Measurements from ENCODE around the gene C11orf68.
A peak's percentile ranks its signal among the peaks of the same experiment; 100 is the strongest.

C11orf68 gene

DNA sequence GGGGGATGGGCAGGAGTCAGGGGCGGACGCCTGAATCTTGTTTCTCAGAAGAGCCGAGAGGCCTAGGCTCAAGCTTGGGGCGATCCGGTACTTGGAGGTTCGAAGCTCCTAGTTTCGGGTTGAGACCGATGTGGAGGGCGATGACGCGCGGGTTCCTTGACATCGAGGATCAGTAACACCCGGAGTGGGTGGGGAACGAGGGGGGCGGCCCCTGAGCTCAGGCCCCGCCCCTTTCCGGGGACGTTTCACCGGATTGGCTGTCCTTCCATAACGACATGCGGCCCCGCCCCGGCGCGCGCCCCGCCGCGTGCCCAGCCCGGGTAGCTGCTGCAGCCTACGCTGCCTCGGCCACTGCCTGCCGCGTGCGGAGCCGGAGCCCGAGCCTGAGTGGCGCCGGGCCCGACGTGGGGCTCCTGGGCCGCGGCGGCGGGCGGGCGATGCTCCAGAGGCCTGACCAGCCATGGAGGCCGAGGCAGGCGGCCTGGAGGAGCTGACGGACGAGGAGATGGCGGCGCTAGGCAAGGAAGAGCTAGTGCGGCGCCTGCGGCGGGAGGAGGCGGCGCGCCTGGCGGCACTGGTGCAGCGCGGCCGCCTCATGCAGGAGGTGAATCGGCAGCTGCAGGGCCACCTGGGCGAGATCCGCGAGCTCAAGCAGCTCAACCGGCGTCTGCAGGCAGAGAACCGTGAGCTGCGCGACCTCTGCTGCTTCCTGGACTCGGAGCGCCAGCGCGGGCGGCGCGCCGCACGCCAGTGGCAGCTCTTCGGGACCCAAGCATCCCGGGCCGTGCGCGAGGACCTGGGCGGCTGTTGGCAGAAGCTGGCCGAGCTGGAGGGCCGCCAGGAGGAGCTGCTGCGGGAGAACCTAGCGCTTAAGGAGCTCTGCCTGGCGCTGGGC, 28.3 kb downstream of the C11orf68 start, which contains the start of gene CCDC85B:
CCDC85B (plus strand) TSS at position 350 of the 895 bp plus-strand sequence; CDS start at position 461, 111 bp downstream.
- DNase-seq (ENCODE audit: low spot score): peak; percentile 94

DNA sequence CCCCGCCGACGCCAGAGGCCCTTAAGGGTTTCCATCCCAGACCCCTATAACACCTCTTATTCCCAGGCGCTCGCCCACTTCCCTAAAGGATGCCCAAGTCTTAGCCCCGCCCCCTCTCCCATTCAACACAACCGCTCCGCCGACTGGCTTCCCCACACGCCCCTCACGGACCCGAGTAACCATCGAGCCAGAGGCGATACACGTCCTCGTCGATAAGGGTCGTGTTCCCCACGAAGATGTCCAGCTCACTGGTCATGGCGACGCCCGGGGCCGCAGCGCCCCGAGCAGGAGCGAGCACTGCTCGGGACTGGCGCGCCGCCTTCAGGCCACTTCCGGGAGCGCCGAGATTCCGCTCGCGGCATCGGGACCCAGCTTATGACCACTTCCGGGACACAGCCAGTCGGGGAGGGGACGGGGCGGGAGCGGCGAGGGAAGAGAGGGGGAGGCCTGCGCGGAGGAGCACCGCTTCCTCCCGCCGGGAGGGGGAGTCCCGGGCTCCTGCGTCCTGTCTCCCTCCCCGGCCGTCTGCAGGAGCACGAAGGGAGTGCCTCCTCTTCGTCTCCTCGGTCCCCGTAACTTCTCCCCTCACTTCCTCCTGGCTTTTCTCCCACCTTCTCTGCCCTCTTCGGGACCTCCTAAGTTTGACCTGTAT, 30.6 kb downstream of the C11orf68 start, which contains the start of gene FIBP:
FIBP (minus strand) TSS at position 309 of the 652 bp plus-strand sequence; CDS start at position 256, 53 bp downstream.
- peak; percentile 93 for DNase-seq (ENCODE audit: low spot score)

DNA sequence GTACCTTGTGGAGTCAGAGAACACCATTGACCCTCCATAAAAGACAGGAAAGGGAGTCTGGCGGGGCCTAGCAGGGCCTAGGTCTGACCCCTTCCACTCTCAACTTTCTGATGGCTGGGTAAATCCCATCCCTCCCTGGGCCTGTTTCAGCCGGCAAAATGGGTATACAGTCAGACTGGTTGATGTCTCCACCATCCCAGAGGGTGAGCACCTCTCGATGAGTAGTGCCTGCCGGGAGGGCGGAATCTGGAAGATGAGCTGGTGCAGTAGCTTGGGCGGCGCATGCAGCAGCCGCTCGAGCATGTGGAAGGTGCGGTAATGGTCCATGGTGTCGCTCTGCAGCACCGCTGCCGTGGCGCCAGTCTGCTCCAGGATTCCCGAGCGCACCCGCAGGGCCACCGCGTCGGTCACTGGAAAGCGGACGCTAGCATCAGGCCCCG, 31.1 kb downstream of the C11orf68 start:
- no peak for DNase-seq (ENCODE audit: low spot score)

DNA sequence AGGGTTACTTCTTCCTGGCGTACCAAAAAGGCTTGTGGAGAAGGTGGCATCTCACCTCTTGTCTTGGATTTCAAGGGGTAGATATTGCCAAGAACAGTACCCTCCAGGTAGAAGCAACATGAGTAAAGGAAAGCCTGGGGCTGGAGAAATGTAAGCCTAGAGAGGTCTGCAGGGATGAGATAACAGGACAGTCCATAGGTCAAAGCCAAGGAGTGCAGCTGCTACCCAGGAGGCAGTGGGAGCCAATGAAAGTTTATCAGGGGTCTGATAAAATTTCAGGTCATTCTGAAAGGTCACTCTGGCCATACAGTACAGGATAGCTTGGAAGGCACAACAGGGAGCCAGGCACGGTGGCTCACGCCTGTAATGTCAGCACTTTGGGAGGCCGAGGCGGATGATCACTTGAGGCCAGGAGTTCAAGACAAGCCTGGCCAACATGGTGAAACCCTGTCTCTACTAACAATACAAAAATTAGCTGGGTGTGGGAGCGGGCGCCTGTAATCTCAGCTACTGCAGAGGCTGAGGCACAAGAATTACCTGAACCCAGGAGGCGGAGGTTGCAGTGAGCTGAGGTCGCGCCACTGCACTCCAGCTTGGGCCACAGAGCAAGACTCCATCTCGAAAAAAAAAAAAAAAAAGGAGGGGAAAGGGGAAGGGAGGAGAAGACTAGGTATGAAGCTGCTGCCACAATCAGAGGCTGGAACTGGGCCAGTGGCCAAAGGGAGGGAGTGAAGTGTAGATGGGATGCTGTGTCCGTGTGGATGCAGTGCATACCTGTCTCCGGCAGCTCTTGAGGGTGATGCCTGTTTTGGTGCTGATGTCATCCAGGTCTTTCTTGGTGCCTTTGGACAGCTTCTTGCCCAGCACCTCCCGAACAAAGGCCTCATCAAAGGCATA, 31.8 kb downstream of the C11orf68 start:
- DNase-seq (ENCODE audit: low spot score): no peak

DNA sequence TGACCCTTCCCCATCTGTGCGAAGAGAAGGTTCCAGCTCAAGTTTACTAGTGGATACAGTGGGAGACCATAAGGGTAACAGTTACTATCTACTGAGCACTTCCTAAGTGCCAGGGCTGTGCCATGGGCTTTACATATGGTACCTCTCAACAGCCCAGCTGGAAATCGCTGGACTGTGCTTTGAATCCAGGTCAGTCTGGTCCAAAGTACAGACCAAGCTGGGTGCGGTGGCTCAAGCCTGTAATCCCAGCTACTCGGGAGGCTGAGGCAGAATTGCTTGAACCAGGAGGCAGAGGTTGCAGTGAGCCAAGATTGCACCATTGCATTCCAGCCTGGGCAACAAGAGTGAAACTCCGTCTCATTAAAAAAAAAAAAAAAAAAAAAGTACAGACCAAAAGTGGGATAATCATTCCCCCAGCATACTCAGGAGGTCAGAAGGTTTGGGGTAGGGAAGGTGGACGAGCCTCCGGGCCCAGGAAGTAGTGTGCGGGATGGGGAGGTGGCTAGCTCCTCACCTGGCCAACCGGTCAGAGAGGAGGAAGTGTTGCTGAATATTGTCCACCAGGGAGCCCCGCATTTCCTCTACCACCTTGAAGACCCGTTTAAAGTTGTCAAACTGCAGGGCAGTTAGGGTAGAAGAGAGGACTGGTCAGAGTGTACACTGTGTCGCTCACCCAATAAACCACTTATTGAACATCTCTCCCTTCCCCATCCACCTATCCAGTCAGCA, 32.9 kb downstream of the C11orf68 start:
- no peak for DNase-seq (ENCODE audit: low spot score)

DNA sequence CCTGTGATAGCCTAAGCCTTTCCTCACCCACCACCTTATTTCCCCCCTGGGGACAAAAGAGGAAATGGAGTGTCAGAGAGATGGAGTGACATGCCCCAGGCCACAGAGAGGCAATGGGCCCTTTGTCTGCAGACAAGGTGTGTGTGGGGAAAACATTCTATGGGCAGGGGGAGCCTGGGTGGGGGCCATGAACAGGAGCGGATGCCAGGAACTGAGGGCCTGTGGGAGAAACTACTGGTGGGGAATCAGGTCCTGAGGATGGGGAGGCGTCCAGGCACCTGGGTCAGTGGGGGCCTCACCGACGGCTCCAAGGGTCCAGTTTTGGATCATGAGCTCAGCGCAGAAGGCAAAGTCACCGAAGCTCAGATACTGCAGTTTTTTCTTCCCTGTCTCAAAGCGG, 33.6 kb downstream of the C11orf68 start:
- DNase-seq (ENCODE audit: low spot score): no peak

DNA sequence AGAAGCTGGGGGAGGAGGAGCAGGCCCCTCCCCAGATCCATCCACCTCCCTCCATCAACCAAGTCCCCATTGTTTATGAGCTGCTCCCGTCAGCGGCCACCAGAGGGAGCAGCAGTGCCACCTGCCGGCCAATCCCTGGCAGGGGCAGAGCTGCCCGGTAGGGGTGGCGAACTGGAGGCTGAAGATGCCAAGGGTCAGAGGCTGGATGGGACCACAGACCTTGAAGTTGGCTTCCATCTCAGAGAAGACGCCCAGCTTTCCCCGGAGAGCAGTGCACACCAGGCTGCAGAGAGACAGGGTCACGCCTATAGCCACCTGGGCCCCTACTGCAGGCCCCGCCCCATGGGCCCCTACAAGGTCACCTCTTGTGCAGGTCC, 34.2 kb downstream of the C11orf68 start:
- DNase-seq (ENCODE audit: low spot score): peak; percentile 84

DNA sequence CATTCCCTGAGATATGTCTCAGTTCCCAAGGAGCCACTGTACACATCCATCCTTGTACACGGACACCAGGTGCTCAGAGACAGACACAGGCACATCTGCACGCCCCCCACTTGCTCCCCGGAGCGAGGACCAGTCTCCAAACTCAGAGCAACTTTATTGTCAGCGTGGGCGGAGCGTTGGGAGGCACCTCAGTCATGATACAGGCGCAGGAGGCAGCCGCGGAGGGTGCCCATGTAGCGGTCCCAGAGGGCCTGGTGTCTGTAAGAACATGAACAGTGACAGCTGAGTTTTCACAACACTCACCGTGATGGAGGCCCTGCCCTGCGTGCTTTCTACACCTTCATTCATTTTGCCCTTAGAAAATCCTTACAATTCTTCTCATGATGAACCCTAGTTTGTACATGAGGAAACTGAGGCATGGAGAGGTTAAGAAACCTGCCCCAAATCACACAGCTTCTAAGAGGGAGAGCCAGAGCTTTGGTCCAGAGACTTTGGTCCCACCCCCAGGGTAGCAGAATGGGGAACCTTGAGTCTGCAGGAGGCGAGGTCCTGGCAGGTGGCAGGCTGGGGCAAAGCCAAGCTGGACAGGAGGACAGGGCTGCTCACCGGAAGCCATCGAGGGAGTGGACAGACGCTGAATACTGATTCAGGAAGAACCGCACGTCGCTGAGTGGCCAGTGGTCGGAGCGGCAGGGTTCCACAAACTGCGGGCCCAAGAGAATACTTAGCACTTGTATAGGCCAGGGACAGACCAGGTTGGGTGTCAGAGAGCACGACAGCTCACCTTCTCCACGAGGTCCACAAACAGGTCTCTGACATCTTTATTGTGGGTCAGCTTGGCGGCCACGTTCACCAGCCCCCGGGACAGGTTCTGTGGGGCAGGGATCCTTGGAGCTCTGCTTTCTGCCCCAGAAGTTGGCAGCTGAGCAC, 34.8 kb downstream of the C11orf68 start:
- no peak for DNase-seq (ENCODE audit: low spot score)

DNA sequence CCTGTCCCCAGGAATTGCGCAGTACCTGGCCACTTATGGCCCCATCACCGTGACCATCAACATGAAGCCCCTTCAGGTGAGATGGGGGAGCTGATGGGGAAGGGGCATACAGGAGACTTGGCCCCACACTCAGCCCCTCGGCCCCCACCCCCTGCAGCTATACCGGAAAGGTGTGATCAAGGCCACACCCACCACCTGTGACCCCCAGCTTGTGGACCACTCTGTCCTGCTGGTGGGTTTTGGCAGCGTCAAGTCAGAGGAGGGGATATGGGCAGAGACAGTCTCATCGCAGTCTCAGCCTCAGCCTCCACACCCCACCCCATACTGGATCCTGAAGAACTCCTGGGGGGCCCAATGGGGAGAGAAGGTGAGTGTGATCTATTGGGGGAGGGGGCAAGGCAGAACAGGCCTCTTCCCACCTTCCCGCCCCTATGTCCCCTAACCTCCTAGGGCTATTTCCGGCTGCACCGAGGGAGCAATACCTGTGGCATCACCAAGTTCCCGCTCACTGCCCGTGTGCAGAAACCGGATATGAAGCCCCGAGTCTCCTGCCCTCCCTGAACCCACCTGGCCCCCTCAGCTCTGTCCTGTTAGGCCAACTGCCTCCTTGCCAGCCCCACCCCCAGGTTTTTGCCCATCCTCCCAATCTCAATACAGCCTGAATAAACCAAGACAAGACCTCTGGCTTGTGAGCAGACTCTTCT, 35.7 kb downstream of the C11orf68 start:
- DNase-seq (ENCODE audit: low spot score): no peak

DNA sequence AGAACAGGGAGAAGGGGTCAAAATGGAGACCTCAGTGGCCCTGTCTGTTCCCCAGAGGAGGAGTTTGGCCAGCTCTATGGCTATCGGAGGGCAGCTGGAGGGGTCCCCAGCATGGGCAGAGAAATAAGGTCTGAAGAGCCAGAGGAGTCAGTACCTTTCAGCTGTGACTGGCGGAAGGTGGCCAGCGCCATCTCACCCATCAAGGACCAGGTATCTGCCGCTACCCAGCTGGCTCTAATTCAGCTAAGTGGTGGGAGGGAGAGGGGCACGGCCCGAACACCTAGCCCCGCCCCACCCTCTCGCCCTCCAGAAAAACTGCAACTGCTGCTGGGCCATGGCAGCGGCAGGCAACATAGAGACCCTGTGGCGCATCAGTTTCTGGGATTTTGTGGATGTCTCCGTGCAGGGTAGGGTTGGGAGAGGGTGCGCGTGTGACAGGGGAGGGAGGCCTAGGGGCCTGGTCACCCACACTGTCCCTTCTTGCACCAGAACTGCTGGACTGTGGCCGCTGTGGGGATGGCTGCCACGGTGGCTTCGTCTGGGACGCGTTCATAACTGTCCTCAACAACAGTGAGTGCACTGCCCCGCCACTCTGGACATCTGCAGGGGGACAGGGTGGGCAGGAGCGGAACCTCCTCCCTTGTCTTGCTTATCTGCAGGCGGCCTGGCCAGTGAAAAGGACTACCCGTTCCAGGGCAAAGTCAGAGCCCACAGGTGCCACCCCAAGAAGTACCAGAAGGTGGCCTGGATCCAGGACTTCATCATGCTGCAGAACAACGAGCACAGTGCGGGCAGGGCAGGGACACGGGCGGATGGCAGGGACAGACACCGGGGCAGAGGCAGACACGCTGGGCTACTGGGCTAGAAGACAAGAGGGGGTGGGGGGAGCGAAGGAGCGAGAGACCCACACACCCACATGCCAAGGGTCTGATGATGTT, 36.5 kb downstream of the C11orf68 start:
- DNase-seq (ENCODE audit: low spot score): no peak

DNA sequence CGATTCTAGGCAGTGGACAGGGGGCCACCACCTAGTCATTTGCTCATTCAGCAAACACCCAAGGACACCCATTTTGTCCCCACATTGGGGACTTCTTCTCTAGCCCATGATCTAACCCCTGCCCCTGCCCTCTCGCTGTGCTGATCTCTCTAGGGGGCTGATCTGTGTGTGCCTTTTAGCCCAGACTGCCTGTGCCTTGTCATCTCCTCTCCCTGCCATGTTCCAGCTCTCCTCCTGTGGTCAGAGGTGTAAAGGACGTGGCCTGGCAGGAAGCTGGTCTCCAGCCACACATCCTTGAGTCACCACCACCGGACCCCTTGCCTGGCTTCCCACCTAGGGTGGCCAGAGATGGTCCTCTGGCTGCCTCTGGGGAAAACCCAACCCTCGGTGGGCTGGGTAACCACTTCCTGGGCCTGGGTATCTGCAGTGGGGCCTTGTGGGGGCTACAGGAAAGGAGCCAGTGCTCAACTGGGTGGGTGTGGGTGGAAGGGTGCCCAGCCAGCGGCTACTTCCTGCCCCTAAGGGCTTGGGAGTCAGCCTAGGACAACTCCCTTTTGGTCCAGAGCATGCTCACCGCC, 37.9 kb downstream of the C11orf68 start:
- no peak for DNase-seq (ENCODE audit: low spot score)

DNA sequence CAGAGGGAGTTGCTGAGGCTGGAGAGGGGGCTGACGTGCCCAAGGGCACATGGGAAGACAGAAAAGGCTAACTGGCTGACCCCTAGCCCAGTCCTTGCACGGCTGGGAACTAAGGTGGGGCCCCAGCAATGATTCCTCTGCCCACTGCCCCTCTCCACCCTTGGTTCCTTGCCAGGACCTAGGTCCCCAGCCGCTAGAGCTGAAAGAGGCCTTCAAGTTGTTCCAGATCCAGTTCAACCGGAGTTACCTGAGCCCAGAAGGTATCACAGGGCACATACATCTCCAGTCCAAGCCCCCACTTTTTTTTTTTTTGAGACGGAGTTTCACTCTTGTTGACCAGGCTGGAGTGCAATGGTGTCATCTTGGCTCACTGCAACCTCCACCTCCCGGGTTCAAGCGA, 38.8 kb downstream of the C11orf68 start:
- no peak for DNase-seq (ENCODE audit: low spot score)

DNA sequence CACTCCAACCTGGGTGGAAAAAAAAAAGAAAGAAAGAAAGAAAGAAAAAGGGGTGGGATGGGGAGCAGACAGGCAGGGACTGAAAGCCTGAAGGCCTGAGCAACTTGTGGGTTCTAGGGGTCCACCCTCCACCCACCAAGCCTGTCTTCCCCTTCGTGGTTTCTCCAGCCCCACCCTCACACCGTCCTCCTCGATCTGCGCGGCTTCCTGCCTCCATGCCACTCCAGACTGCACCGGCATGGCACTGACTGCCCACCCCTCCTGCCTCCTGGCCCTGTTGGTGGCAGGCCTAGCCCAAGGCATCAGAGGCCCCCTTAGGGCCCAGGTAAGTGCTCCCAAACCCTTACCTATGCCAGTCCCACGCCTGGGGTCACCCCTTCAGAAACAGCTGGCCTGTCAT, 39.2 kb downstream of the C11orf68 start, which contains the start of gene CTSW:
CTSW (plus strand) TSS at position 221 of the 400 bp plus-strand sequence; CDS start at position 239, 18 bp downstream.
- DNase-seq (ENCODE audit: low spot score): no peak

DNA sequence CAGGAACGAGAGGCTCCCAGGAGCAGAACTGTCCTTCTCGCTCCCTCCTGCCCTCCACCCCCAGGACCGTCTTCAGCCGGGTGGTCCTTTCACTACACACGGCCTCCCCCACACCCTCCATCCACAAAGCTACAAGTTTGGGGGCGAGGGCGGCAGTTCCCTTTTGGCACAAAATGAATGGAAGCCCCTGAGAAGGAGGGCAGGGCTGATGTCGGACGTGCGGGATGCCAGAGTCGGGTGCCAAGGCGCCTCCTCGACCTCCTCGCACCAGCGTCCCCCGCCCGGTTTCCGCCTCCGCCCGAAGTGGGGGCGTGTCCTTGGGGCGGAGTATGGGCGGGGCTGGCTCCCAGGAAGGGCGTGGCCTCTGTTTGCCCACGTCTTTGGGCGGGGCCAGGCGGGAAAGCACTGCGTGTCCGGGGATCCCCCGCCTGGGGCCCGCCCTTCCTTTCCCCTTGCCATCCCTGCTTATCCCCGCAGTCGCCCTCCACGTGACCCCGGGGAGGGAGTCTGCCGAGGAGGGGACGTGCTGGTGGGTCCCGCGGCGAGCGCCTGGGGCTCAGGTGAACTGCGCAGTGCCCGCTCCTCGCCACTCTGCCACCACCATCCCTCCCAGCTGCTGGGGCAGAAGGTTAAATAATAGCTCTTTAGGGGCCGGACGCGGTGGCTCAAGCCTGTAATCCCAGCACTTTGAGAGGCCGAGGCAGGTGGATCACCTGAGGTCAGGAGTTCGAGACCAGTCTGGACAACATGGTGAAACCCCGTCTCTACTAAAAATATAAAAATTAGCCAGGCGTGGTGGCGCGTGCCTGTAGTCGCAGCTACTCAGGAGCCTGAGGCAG, 45.3 kb downstream of the C11orf68 start:
- peak; percentile 97 for DNase-seq (ENCODE audit: low spot score)

DNA sequence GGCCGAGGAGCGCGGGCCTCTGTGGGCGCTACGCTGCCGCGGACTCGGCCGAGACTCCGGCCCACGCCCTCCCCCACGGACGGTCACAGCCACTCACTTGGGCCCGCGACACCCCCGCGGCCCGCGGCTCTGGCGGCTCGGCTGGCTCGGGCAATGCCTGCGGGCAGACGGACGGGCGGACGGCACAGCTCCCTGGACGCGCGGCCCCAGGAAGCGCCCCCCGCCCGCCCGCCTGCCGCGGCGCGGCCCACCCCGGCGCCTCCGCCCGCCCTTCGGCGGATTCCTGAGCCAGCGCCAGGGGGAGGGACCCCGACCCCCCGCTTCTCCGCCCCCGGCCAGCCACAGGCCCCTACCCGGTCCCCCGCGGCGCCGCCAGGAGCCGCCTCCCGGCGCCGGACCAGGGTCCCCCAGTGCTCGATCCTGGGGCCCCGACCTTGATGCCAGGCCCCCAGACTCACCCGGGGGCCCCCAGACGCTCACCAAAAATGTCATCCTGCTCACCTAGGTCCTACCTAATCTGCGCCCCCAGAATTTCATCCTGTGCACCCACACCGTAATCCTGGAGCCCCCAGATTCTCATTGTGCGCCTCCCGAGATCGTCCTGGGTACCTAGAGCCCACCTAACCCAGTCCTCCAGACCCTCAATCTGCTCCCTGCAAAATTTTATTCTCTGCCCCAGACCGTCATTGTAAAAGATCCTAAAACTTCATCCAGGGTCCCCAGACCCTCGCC, 46.1 kb downstream of the C11orf68 start, which contains the start of gene EFEMP2:
EFEMP2 (minus strand) TSS at position 215 of the 732 bp plus-strand sequence. CDS start 446 bp downstream, outside the sequence.
- no peak for DNase-seq (ENCODE audit: low spot score)
